GM19395 (cell line): Measurements from ENCODE around the gene PROSER3.
"Not testable (repeated sequence)": the region's sequence is repeated elsewhere in the genome, so short reads cannot be mapped to it uniquely, and the experiment has no call there.

Experiments used
- ATAC-seq: cut with Tn5 transposase; IDR thresholded peaks from one replicate; pipeline ENCODE4 v1.9.1; 2021; ENCODE audit warnings: mild to moderate bottlenecking, moderate library complexity; ENCODE audit not compliant: unreplicated experiment

PROSER3 gene

DNA sequence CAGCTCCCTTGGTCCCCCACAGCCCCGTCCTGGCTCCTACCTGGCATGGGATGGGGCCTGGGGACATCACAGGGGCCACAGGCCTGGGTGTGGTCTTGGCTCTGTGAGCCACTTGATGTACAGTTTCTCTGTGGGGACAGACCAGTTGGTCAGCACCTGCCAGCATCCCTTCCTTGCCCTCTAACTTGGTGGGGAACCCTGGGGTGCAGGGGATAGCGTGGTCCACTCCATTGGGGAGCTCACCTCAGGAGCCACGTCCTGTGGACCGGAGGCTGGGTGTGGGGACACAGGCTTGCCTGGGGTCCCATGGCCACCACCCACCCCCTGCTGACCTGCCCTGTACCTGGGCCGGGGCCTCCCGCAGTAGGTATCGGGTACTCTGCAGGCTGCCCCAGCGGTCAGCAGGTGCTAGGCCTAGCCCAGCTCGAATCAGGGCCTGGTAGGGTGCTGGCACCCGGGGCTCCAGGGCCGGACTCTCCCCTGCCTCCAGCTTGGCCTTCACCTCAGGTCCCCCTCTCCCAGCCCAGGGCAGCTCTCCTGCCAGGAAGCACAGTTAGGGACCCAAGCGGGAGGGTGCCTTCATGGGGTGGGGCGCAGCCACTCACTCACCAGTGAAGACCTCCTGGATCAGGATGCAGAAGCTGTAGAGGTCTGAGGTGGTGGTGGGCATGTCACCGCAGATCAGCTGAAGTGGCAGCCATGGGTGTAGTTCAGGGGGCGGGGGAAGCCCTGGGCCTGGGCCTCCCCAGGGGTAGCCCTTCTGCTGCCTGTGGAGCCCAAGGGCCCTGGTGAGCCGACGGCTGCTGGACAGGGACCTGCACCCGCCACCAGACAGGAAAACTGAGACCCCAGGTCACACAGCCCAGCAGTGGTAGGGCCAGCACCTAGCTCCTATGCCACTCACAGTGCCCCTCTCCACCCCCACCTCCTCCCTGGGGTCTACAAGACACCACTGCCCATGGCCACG, 32.3 kb downstream of the PROSER3 start:
- ATAC-seq, result no peak

DNA sequence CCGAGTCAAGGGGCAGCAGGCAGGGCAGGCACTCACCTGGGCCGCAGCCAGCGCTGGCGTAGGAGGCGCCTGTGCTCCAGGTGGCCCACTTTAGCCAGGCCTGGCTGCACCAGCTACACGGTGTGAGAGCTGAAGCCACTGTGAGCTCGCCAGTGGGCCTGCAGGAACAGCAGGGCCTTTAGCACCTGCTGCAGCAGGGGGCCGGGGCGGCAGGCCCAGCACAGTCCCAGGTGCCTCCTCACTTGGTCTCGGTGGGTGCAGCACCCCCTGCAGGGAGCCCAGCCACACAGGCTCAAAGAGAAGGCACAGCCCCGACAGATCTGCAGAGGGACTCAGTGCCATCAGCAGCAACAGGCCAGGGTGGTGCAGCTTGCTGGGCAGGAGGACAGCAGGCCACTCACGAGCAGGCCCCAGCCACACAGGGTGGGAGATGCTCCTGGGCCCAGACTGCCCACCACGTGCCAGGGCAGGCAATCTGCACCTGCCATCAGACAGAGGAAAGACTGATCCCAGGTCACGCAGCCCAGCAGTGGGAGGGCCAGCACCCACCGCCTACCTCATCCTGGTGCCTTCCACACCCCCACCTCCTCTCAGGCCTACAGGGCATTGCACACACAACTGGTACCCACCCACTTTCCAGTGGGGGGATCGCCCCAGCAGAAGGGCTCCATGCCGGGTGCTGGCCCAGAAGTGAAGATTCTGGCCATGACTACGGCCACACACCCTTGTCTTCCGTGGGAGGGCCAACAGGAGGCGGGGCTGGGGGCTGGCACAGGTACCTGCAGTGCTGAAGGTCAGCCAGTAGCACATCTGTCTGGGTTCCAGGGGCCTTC, 33.2 kb downstream of the PROSER3 start:
- ATAC-seq, result no peak

GRCh38 chr19:35791814-35792279, 33.9 kb downstream of the PROSER3 start:
- no peak for ATAC-seq

DNA sequence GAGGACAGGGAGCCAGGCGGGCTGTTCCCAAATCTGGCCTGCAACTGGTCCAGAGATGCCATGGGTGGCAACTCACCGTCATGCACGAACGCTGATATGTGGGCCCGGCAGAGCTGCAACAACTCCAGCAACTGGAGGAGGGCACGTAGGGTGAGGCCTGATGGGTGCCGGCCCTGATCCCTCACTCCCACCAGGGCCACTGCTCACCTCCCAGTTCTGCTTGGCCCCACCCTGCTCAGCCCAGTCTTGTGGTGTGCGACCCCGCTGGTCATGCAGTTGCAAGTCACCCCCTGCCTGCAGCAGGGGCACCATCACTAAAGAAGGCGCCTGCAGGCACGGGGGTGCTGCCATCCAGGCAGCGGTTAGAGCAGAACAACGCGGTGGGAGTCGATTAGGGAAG, 34.3 kb downstream of the PROSER3 start:
- no peak for ATAC-seq

DNA sequence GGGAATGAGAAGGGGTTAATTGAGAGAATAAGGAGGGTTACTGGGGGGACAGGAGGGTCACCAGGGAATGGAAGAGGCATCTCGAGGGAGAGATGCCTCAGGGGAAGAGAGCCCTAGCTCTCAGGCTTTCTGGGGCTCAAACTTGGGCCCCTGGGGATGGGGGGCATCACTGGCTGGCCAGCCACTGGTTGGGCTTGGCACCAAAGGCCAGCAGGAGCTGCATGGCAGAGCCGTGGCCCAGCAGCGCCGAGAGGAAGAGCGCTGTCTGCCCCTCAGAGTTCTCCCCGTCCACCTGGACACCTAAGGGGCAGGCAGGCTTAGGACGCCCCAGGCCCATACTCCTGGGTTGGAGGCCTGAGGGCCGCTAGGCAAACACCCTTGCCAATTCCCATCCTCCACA, 34.9 kb downstream of the PROSER3 start:
- no peak for ATAC-seq

DNA sequence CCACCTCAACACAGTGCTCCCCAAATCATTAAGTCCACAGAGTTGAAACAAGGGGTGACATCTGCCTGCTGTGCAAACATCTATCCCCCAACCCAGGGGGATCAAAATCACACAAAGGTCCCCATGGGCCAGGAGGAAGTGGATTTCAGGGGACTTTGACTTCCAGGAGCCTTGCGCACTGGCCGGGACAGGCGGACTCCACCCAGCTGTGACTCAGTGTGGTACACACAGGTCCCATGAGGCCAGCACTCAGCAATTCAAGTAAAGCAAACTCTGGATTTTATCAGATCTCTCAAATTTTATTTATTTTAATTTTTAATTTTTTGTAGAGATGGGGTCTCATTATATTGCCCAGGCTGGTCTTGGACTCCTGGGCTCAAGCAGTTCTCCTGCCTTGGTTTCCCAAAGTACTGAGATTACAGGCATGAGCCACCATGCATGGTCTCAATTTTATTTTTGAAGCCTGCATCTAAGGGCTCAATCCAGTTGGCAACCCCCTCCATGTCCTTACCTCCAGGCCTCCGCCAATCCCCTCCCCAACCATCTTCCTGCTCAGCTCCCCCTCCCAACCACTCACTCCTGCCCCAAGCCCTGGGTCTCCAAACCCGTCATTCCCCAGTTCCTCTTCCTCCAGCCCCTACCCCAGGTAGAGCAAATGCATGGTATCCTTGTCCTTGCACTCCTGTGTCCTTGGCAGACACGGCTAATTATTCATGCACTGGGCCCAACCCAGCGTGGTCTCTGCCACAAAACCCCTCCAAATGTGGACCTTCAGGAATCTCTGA, 35.6 kb downstream of the PROSER3 start:
- ATAC-seq, result no peak

DNA sequence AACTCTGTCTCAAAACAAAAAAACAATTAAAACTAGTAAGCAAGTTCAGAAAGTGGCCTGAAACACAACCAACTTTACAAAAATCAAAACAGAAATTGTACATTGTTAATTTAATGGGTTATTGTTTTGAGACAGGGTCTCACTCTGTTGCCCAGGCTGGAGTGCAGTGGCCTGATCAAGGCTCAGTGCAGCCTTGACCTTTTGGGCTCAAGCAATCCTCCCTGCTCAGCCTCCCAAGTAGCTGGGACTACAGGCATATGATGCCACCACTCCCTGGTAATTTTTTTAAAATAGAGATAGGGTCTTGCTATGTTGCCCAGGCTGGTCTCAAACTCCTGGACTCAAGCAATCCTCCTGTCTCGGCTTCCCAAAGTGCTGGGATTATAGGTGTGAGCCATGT, 37.6 kb downstream of the PROSER3 start:
- not testable (repeated sequence) for ATAC-seq

DNA sequence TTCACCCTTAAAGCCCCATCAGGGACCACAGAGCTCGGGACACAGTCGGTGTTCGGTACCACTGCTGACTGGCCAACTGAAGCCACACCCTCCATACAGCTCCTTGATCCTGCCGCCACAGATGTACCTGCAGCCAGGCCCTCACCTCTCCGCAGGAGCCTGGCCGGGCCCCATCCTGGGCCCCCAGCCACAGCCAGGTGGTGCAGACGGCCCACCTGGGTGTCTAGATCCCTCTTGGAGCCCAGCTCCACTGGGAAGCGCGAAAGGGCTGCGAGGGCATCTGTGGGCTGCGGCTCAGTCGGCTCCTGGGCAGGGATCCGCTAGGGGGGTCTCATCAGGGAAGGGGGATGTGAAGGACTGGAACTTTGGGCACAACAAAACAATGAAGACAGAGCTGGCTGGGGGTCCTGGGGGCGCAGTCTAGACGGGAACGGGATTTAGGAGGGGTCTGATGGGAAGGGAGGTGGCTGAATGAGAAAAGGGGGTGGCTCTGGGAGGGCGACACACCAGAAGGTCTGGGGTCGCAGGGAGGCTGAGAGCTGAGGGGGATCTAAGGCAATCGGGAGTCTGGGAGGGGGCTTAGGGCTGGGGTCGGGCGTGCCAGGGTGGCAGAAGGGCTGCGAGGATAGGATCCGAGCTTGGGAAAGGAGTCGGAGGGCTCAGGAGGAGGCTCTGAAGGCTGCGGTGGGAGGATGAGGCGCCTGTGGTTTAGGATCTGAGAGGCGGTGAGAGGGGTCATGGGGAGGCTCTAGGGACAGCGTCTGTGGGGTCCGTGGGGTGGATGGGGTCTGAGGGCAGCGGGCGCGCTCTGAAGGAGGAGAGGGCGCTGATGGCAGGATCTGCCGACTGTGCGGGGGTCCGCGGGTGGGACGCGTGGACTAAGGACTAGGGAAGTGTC, 38.9 kb downstream of the PROSER3 start:
- ATAC-seq, result no peak

DNA sequence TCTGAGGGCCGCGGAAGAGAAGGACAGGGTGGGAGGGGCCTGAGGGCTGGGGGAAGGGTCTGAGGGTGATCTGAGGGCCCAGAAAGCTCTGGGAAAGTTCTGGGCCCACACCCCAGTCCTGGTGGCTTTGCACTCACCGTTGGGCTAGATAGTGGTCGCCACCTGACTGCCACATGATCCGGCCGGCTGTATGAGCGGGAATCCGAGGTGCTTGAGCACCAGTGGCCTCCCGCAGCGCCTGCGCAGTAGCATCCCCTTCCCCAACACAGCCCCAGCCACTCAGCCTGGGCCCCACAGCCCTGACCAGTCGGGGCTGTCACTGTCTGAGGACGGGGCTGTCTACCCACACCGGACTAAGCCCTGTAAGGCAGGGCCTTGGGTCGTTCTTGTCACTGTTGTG, 39.7 kb downstream of the PROSER3 start:
- no peak for ATAC-seq

GRCh38 chr19:35801828-35802227, 43.9 kb downstream of the PROSER3 start:
- ATAC-seq, result no peak

GRCh38 chr19:35805526-35806102, 47.6 kb downstream of the PROSER3 start:
- ATAC-seq, result no peak

DNA sequence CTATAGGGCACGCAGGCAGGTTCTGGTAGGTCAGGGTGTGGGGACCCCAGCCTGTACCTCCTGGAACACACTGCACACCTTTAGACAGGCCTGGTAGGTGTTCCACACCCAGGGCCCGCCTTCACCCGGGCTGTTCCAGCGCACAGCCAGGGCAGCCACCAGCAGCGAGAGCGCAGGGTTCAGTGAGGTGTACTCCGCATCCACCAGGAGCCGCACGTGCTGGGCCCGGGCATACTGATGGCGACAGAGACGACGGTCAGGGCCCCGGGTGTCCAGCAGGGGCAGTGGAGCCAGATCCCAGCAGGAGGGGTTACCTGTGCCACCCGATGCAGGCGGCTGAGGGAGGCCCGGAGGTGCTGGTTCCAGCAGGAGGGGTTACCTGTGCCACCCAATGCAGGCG, 48.6 kb downstream of the PROSER3 start:
- no peak for ATAC-seq

DNA sequence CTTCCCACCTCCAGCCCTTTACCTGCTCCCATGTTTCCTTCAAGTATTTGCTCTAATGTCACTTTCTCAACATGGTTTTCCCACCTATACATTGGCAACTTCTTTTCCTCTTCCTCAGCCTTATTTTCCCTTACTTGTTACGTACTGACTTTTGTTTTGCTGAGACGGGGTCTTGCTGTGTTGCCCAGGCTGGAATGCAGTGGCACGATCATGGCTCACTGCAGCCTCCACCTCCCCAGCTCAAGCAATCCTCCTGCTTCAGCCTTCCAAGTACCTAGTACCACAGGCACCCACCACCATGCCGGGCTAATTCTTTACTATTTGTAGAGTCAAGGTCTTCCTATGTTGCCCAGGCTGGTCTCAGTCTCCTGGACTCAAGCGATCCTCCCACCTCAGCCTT, 49.7 kb downstream of the PROSER3 start:
- no peak for ATAC-seq

DNA sequence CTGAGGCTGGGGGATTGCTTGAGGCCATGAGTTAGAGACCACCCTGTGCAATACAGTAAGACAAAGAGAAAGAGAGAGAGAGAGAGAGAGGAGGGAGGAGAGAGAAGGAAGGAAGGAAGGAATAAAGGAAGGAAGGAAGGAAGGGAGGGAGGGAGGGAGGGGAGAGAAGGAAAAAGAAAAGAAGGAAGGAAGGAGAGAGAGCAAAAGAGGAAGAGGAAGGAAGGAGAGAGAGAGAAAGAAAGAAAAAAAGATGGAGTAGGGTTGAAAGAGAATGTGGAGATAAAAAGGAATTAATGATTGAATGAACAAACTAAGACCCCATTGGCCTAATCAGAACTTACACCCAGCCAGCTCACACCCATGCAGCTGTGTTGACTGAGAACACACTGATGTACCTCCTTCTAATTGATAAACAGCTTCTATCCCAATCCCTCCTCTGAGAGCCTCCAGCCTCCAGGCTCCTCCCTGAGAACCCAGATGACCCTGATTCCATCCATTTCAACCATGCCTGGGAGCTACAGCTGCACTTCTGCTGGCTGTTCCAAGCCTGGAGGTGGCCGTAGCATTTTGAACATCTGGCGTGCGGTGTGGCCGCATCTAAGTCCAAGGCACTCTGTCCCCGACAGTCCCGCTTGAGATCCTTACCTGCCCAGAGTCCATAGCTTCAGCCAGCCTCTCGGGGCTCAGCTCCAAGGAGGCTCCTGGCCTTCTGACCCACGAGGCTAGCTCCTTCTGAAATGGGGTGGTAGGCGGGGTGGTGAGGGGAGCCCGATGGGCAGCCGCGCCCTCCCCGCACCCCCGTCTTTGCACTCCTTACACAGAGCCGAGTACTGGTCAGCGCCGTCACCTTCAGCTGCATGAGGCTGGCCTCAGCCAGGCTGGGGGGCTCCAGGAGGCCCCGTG, 53.6 kb downstream of the PROSER3 start:
- no peak for ATAC-seq

DNA sequence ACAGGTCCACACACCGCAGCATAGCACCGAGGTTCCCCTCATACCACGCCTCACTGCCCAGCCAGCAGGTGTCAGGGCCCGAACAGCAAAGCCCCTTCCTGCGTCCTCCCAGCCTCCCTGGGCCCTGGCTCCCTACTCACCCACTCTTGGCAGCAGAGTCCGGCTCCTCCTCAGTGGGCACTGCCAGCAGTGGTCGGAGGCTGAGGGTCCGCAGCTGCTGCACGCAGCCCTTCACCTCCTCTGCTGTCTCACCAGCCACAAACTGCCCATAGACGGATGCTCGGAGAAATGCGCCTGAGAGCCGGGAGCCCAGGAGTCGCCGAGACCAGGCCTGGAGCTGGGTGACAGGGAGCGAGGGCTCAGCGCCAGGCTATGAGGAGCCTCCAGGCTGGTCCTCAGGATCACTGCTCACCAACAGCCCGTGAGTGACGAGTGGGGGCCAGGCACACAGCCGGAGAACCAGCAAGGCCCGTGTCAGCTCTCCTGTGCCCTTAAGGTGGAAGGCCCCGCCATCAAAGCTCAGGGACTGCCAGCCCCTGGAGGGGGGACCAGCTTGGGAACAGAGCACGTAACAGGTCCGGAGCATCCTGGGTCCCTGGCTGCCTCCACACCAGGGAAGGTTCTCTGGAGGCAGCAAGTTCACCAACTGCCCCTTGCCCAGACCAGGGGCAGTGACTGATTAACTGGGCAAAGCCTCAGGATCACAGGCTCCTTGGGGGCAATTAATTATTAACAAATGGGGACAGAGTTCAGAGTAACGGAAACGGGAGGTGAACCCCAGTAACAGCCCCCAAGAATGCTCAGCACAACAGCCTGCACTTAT, 54.5 kb downstream of the PROSER3 start, which contains the start of gene PRODH2:
Gene PRODH2, minus strand, starts transcription at position 626 of the 823 bp plus-strand sequence. Its CDS starts 40 bp downstream, at position 586.
- ATAC-seq, result no peak

GRCh38 chr19:35813043-35813890, 55.3 kb downstream of the PROSER3 start:
- no peak for ATAC-seq

DNA sequence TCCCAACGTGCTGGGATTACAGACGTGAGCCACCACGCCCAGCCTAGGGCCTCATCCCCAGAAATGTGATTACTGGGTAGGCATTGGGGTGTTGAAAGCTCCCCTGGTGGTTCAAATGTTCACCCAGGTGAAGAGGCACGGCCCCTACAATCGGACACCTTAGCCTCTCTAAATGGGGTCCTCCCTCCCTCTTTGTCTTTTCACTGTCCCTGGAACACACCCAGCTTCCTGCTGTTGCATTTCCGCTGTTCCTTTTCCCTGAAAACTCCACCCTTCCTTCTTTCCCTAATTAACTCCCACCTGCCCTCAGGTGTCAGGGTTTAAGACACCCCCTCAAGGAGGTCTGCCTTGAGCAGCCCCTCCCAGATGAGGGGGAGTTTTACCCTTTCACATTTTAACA, 58.3 kb downstream of the PROSER3 start:
- no peak for ATAC-seq
